AG09309 (cell line): ENCODE data around the gene TFF3.

Experiments
- DNase-seq: peaks from one replicate; pipeline ENCODE4 v3.0.0-alpha.2; 2010; ENCODE audit warnings: low read depth
- H3K4me3 ChIP-seq: 2 replicates; pipeline ENCODE4 v1.5.1; 2011; ENCODE audit warnings: mild to moderate bottlenecking, low read depth, low read length, moderate library complexity; ENCODE audit not compliant: control insufficient read depth
- CTCF ChIP-seq: IDR thresholded peaks from 2 replicates; pipeline ENCODE4 v1.5.1; 2011; ENCODE audit warnings: mild to moderate bottlenecking, low read depth, low read length, inconsistent platforms; ENCODE audit not compliant: insufficient read depth, control insufficient read depth; ENCODE audit errors: missing control alignments

The TFF3 gene

GRCh38 chr21:42315296-42315891, at the start of gene TFF3:
TFF3 (minus strand) TSS chr21:42315409; CDS start chr21:42315374, 35 bp downstream.
- no peak for DNase-seq
- TF ChIP-seq CTCF, result no peak
- no peak within 1 kb of the TSS for H3K4me3 ChIP-seq

GRCh38 chr21:42364304-42364865, 49.2 kb upstream of the TFF3 start:
- H3K4me3 ChIP-seq, result no peak overlapping the region
- TF ChIP-seq CTCF, result no peak
- no peak for DNase-seq

DNA sequence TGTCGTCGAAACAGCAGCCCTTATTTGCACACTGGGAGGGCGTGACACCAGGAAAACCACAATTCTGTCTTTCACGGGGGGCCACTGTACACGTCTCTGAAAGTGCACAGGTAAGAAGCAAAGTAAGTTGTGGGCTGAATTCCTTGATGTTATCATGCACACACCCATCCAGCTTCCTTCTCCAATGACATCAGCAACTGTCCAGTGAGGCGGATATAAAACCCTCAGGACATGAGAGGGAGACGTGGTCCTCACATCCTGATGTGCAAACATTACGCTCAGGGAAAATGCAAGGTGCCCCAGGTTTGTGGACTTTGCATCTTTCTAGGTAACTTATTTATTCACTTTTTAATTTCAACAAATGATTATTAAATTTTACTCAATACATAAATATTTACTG, 48.1 kb upstream of the TFF3 start:
- no peak for DNase-seq
- no peak for TF ChIP-seq CTCF
- no peak overlapping the region for H3K4me3 ChIP-seq

- no peak for TF ChIP-seq CTCF
- no peak for DNase-seq
These were observed 47.5 kb upstream of the TFF3 start for GRCh38 chr21:42362700-42363099.

GRCh38 chr21:42362198-42362597, 47.0 kb upstream of the TFF3 start:
- H3K4me3 ChIP-seq, result no peak overlapping the region
- no peak for TF ChIP-seq CTCF
- no peak for DNase-seq

More at GRCh38 chr21:42362700-42363099, 47.5 kb upstream of the TFF3 start:
- no peak overlapping the region for H3K4me3 ChIP-seq

DNA sequence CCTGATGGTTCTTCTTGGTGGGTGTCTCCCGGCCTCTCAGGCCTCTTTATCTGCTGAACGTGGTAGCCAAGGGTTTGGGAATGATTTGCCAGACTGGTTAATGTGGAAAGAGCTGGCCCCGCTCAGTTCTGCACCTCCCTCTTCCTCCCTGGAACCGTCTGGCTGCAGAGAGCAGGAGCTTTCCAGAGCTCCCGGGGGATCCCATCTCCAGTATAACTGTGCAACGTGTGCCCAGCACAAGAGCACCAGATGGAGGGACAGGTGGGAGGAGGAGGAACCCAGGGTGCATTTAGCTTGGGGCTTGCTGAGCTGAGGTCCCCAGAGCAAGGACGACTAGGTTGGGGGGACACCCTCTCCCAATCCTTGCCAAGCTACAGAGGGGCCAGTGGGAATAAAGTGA, 46.1 kb upstream of the TFF3 start:
- H3K4me3 ChIP-seq, result no peak overlapping the region
- no peak for DNase-seq
- no peak for TF ChIP-seq CTCF
